HG03045 (cell line): ENCODE measurements around the gene LCMT1.
"Not testable (repeated sequence)": the region's sequence is repeated elsewhere in the genome, so short reads cannot be mapped to it uniquely, and the experiment has no call there.

Experiments used
- ATAC-seq: cut with Tn5 transposase; IDR thresholded peaks from one replicate; pipeline ENCODE4 v1.9.1; 2021; ENCODE audit warnings: mild to moderate bottlenecking, moderate library complexity; ENCODE audit not compliant: unreplicated experiment

Gene LCMT1

DNA sequence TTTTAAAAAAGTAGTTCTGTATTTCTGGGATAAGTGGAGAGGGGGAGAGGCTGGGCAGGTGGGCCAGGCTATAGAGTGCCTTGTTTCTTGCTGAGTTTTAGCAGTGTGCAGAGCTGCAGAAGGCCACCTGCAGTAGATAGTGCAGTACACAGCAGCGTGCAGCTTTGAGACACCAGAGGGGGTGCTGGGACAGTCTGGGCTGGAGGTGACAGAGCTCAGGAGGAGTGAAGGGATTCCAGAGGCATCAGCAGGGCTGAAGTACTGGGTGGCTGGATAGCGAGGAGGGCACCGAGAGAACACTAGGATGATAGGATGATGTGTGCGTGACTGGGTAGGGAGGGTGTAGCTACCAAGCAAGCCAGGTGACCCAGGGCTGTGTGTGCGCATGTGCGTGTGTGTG, 26.6 kb downstream of the LCMT1 start:
- ATAC-seq, result no peak

DNA sequence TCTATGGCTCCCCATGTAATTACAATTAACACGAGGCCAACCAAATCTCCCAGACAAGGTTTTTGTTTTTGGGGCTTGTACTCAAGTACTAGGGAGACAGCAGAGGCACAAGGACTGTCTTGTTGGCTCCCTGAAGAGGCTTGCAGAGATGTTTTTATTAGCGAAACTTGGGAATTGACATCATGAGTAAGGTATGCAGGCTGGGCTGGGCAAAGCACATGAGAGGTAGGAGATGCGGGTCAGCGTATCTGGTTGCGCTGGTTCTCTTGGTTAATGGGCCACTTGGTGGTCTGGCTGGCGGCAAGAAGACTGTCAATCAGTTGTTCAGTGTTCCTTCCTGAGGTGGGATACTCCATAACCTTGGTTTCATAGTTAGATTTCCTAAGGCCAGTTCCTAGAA, 28.9 kb downstream of the LCMT1 start:
- no peak for ATAC-seq

DNA sequence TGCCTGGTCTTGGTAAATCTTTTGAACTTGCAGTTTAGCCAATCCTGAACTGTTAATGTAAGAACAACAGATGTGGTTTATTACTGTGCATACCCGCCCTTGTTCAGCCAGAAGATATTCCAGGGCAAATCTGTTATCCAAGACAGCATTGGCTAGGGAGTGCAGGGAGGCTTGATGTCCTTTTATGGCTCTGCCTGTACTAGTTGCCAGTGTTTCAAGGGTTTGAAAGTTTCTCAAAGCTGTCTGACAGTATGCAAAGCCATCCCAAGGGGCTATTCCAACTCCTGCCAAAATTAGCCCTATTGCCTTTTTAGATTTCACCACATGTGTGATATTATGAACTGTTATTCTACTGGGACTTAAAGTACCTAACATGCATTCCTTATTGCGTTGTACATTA, 30.1 kb downstream of the LCMT1 start:
- ATAC-seq, result no peak

DNA sequence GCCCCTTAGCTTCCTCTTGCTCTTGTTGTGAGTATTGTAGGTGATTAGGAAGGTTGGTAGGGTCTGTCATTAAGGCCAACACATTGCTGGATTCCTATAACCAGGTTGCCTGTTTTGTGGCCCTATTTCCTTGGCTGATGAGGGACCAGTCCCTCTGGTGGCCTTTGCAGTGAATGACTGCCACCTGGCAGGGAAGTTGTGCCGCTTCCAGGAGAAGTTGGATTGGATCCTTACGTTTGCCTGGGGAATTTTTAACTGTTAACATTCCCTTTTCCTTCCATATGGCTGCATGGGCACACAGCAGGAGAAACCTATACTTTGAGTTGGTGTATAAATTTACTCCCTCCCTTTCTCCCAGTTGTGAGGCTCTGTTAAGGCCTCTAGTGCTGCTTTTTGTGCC, 32.4 kb downstream of the LCMT1 start:
- no peak for ATAC-seq

DNA sequence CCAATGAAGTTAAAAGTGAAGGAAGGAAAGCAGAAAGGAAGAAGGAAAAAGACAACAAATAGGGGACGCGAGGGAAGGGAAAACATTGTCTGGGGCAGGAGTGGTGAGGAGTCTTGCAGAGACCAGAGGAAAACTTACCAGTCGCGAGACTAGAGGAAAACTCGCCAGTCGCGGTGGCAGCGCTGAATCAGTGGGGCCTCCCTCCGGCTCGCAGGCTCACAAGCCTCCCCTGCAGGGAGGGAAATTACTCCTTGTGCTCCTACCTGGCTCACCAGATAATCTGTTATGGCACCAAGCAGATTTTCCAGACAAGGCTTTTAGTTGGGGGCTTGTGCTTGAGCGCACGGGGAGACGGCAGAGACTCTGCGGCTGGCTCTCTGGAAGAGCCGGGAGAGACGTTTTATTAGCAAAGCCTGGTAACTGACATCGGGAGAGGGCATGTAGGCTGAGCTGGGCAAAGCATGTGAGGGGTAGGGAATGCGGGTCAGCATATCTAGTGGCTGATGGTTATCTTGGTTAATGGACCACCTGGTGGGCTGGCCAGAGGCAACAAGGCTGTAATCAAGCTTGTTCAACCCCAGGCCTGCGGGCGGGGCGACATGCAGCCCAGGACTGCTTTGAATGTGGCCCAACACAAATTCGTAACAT, 37.1 kb downstream of the LCMT1 start:
- ATAC-seq, result no peak

DNA sequence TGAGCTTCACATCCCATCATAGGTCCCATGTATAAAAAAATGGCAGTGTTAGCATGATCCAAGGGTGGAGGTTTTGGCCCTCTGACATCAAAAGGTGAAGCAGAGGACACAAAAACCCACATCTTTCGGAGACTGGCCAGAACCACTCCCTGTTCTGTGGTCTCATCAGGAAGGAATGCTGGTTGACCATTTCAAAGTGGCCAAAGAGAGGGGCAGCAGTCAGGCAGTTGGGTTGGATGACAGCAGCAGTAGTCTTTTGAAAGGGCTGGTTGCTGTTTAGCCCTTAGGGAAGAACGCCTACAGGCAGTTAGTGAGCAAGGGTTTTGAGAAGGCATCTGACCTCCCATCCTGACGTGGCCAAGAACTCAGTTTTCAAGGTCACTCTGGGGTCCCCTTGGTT, 40.5 kb downstream of the LCMT1 start:
- no peak for ATAC-seq

DNA sequence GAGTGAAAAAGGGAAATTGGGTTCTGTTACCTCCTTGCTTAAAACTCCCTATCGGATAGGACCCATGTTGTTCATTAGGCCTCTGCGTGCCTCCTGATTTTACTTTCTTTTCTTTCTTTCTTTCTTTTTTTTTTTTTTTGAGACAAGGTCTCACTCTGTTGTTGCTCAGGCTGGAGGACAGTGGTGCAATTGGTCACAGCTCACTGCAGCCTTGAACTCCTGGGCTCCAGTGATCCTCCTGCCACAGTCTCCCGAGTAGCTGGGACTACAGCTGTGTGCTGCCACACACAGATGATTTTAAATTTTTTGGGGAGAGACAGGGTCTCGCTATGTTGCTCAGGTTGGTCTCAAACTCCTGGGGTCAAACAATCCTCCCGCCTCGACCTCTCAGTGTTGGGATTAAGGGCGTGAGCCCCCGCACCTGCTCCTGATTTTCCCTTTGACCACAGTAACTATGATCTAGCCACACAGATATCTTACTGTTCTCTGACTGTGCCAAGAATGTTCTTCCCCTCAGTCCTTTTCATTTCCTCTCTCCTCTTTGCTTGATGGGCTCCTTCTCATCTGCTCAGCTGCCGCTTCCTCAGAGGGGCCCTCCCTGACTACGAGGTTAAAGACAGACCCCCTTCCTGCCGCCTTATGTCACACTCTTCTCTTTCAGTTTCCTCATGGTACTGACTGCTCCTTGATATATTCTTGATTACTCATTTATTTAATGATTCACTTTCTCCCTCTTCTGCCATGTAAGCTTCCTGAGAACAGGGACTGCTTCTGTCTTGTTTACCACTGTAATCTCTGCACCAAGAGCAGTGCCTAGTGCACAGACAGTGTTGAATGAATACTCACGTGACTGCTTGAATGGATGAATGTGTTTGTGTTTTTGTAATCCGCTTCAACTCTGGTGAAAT, 44.3 kb downstream of the LCMT1 start:
- ATAC-seq, result no peak

DNA sequence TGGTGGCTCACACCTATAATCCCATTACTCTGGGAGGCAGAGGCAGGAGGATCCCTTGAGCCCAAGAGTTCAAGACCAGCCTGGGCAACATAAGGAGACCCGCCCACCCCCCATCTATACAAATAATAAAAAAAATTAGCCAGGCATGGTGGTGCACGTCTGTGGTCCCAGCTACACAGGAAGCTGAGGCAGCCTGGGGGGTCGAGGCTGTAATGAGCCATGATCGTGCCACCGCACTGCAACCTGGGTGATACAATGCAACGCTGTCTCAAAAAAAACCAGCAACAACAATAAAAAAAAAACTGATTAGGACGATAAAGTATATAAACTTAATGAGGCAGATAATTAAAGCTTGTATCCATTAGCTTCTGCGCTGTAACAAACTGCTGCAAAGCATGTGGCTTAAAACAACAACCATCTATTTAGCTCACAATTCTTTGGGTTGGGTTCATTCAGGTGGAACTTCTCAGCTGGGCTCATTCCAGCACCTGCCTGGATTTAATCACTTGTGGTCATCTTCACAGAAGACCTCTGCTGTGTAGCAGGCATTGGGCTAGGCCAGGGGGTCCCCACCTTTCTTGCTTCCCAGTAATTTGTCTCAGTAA, 45.8 kb downstream of the LCMT1 start:
- ATAC-seq, result no peak

DNA sequence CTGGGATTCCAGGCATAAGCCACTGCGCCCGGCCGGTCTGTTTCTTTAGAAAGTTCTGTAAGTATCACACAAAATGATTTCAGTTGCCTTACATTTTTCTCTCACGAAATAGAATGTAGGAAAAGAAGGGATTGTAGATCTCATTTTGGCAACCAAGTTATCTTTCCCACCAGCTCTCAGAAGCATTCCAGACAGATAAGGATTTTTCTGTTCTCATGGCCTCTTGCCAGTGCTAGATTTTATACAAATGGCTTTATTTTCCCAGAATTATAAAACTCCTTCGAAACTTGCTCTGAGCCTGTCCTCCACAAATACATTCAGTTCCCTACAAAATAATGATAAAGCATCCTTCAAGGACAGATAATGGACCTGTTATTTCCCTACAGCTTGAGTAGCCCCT, 46.9 kb downstream of the LCMT1 start:
- no peak for ATAC-seq

DNA sequence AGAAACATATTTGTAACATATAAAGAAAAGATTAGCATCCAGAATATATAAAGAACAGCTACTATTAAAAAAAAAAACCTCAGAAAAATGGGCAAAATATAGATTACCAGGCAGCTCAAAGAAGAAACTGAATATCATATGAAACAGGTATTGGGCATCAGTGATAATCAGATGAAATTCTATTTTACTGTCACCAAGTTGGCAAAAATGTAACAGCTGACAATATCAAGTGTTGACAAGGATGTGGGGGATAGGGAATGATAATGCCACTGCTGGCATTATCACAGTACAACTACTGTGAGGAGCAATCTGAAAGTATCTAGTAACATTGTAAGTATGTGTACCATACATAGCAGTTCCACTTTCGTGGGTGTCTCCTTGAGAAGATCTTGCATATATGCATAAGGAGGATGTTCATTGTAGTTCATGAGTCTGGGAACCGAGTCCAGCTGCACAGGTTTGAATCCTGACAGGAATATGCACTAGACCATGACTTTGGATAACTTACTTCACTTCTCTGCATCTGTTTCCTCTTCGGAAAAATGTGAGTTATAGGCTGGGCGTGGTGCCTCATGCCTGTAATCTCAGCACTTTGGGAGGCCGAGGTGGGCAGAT, 50.3 kb downstream of the LCMT1 start:
- ATAC-seq, result no peak

DNA sequence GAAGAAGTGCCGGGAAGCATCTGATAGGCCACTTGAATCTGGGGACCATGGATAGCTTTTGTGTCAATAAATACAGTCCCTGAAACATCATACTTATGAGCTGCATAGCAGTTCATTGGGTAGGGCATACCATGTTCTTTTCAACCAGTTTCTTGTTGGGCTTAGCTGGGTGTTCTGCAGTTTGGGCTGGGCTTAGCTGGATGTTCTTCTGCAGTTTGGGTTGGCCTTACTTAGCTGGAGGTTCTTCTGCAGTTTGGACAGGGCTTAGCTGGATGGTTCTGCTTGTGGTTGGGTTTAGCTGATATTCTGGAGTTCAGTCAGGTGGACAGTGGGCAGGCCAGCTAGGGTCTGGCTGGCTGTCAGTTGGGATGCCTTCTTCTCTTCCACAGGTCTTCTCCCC, 52.1 kb downstream of the LCMT1 start:
- ATAC-seq, result no peak

DNA sequence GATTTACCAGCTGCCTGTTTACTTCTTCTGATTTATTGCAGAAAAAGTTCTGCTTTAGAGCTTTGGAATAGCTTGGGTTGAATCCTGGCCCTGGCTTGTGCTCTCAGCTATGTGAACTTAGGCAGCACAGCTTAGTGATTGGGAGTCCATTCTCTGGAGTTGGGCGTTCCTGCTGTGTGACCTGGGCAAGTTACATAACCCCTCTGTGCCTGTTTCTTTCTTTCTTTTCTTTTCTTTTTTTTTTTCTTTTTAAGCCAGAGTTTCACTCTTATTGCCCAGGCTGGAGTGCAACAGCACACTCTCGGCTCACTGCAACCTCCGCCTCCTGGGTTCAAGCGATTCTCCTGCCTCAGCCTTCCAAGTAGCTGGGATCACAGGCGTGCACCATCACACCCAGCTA, 53.7 kb downstream of the LCMT1 start:
- no peak for ATAC-seq

DNA sequence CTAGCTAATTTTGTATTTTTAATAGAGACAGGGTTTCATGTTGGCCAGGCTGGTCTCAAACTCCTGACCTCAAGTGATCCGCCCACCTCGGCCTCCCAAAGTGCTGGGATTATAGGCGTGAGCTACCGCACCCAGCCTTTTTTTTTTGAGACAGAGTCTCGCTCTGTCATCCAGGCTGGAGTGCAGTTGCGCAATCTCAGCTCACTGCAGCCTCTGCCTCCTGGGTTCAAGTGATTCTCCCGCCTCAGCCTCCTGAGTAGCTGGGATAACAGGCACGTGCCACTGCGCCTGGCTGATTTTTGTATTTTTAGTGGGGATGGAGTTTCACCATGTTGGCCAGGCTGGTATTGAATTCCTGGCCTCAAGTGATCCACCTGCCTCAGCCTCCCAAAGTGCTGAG, 56.4 kb downstream of the LCMT1 start:
- ATAC-seq, result not testable (repeated sequence)

DNA sequence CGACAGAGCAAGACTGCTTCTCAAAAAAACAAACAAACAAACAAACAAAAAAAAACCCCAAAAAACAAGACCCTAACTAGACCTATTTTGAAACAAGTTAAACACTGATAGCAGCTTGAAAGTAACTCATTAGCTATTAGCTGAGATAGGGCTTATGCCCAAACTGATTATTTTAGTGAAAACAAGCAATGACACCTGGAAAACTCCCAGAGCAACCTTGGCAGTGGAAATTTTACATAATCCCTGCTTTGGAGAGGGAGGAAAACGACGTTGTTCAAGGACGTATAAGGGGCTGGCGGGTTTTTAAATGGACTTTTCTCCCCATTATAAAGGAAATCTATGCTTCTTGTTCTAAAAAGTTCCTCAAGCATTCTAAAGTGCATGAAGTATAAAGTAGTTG, 59.8 kb downstream of the LCMT1 start:
- ATAC-seq, result no peak

DNA sequence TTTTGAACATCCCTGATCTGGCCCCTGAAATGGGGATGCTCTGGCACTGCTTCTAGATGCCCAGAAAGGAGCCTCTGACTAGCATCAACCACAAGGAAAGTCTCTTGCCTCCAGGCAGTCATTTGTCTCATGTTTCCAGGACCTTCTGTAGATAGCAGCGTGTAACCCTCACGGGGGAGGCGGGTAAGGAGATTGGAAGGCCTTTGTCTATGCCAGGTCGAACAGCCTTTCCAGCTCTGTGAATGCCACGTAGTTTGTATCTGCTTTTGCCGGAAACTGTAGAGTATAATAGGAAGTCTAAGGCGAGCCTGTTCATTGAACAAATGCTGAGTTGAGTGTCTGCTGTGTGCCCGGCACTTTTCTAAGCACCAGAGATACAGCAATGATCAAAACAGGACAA, 61.3 kb downstream of the LCMT1 start:
- no peak for ATAC-seq

DNA sequence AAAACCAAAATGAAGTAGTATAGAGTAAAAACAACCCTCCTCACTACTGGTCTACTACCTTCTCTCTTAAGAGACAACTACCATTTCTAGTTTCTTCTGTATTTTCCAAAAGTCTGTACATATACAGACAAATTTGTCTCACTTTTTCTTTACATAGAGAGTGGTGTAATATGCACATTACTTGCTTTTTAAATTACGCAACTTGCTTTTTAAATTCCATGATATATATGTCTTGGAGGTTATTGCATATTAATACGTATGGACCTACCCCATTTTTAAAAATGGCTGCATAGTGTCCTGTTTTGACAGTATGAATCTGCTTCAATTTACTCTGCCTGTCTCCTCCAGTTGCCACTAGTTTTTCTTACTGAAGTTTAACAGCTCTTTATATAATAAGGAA, 62.7 kb downstream of the LCMT1 start:
- ATAC-seq, result no peak

DNA sequence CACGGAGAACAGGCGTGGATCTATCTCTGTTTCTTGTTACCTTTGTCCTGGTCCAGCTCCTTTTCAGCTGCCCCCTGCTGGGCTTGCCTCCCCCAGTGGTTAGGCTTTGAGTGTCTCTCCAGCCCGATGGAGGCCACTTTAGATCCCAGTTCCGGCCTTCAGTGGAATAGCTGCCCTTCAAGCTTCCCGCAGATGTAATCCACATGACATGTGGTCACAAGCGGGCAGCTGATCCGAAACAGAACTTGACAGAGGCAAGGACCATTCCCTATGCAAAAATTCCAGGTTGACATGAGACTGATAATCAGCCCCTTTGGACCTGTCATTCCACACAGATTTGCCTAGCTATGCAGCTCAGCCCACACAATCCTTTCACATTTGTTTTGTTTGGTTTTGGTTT, 64.6 kb downstream of the LCMT1 start:
- no peak for ATAC-seq

DNA sequence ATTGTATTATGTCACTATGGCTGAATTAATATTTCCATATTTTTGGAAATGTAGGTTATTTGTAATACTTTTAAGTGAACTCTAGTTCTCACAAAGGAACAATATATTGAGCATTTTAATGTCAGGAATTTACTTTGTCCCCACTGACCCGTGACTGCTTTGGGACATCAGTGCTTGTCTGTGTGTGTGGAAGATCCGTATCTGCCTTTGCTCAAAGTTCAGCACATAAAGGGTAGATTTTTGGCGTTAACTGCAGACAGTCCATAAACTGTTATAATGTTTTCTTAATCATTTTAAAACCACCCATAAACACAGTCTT, 65.9 kb downstream of the LCMT1 start:
- no peak for ATAC-seq

DNA sequence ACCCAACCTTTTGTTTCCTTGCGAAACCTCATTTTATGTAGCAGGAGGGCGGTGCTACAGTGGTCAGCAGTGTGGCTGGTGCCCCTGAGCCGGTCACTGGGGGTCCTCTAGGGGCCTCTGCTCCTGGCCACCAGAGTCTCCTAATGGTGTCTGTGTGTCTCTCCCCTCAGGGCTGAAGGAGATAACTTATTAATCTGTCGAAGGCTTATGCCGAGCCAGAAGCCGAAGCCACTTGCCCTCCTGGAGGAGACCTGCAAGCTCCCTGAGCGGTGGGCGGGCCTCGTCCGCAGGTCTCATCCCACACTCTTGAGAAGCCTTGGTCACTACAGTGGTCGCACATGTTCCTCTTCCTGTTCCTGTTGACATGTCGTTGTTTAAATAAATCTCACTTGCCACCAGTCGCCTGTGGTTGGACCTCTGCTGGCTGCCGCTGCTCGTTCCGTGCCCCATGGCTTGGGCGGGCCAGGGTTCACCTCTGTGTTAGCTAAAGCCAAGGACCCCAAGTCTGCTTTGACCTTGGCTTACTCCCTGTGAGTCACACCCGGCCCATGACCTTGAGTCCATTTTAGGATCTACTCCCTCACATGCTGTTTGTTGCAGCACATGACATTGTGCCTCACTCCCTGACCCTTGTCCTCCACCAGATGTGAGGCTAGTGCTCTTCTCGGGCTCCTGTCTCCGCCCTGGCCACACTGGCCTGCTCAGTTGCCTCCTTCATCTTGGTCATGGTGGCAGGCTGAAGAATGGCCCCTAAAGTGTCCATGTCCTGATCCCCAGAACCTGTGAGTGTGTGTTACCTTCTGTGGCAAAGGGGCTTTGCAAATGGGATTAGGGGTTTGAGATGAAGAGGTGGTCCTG, 66.5 kb downstream of the LCMT1 start:
- ATAC-seq, result no peak

DNA sequence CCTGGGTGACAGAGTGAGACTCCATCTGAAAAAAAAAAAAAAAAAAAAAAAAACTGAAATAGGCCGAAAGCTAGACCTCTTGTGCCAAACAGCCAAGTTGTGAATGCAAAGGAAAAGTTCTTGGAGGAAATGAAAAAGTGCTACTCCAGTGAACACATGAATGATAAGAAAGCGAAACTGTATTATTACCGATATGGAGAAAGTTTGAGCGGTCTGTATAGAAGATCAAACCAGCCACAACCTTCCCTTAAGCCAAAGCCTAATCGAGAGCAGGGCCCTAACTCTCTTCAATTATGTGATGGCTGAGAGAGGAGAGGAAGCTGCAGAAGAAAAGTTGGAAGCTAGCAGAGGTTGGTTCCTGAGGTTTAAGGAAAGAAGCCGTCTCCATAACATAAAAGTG, 69.7 kb downstream of the LCMT1 start:
- not testable (repeated sequence) for ATAC-seq

DNA sequence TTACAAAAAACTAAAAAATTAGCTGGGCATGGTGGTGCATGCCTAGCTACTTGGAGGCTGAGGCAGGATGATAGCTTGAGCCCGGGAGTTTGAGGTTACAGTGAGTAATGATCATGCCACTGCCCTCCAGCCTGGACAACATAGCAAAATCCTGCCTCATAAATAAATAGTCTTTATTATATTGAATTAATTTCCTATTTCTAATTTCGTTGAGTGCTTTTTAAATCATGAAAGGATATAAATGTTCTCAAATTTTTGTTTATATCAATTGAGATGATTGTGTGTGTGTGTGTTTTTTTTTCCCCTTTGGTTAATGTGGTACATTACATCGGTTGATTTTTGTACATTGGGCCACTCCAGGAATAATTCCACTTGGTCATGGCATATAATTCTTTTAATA, 73.2 kb downstream of the LCMT1 start:
- no peak for ATAC-seq
